ENCODE data around the gene LDB2. TPM values are rescaled to one million over a fixed set of nuclear protein-coding genes. Genes with fewer than 3 reads are reported as not detected.

LDB2 gene
- total RNA-seq, 1 donor from 2014 or later: 3.1 TPM

DNA sequence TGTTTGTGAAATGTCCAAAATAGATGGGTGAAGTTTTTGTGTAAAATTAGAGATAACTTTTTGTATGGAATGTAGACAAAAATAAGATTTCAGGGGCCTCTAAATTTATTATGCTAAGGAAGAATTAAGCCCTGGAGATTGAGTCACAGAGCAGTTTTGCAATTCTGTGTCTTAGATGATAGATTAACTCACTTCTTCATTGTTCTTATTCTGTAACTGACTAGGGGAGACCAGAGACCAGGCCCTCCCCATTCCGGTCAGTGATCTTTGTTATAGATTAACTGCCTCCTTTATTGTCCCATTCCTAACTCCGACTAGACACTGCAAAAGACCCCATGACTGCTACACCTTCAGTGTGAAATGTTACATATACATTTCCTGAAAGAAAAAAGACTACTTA is 433.8 kb downstream of the LDB2 start:
- TF ChIP-seq, protein P1, sequence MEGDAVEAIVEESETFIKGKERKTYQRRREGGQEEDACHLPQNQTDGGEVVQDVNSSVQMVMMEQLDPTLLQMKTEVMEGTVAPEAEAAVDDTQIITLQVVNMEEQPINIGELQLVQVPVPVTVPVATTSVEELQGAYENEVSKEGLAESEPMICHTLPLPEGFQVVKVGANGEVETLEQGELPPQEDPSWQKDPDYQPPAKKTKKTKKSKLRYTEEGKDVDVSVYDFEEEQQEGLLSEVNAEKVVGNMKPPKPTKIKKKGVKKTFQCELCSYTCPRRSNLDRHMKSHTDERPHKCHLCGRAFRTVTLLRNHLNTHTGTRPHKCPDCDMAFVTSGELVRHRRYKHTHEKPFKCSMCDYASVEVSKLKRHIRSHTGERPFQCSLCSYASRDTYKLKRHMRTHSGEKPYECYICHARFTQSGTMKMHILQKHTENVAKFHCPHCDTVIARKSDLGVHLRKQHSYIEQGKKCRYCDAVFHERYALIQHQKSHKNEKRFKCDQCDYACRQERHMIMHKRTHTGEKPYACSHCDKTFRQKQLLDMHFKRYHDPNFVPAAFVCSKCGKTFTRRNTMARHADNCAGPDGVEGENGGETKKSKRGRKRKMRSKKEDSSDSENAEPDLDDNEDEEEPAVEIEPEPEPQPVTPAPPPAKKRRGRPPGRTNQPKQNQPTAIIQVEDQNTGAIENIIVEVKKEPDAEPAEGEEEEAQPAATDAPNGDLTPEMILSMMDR (IDR thresholded peaks at IDR 0.05; ENCODE audit: partially characterized antibody, unreplicated experiment): no peak
- no peaks in the 10 kb centered on the region for H3K36me3 Mint-ChIP-seq (ENCODE audit: unreplicated experiment)
- no peak overlapping the region for H3K4me3 Mint-ChIP-seq (ENCODE audit: unreplicated experiment)
- H3K27ac Mint-ChIP-seq (ENCODE audit: unreplicated experiment): no peak overlapping the region
- H3K27me3 Mint-ChIP-seq (ENCODE audit: unreplicated experiment): peaks cover 3% of the 10 kb centered on the region
- H3K9me3 Mint-ChIP-seq (ENCODE audit: unreplicated experiment): peaks cover 1% of the 10 kb centered on the region
- DNase-seq: no peak
- H3K4me1 Mint-ChIP-seq (ENCODE audit: low read depth, unreplicated experiment): peaks cover 2% of the 10 kb centered on the region

DNA sequence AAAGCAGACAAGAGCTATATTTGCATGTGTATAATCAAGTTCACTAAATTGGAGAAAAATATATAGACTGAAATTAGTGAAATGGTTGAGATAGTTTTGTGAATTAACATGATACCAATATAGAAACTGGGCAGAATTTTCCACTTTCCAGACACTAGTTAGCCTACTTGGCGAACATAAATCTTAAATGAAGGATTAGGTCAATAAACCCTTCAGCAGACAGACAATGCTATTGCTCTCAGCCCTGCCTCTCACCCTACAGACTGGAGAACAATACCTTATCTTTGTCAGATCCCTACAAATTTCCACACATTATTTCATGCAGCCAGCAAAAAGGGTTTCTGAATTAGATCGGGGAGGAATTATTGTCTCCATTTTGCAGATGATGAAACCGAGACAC is 435.8 kb downstream of the LDB2 start:
- peaks cover 3% of the 10 kb centered on the region for H3K27me3 Mint-ChIP-seq (ENCODE audit: unreplicated experiment)
- H3K36me3 Mint-ChIP-seq (ENCODE audit: unreplicated experiment): no peaks in the 10 kb centered on the region
- peaks cover 2% of the 10 kb centered on the region for H3K4me1 Mint-ChIP-seq (ENCODE audit: low read depth, unreplicated experiment)
- no peak for DNase-seq
- H3K9me3 Mint-ChIP-seq (ENCODE audit: unreplicated experiment): peaks cover 1% of the 10 kb centered on the region
- TF ChIP-seq, protein P1 (IDR thresholded peaks at IDR 0.05; ENCODE audit: partially characterized antibody, unreplicated experiment): no peak
- no peak overlapping the region for H3K27ac Mint-ChIP-seq (ENCODE audit: unreplicated experiment)
- H3K4me3 Mint-ChIP-seq (ENCODE audit: unreplicated experiment): no peak overlapping the region

DNA sequence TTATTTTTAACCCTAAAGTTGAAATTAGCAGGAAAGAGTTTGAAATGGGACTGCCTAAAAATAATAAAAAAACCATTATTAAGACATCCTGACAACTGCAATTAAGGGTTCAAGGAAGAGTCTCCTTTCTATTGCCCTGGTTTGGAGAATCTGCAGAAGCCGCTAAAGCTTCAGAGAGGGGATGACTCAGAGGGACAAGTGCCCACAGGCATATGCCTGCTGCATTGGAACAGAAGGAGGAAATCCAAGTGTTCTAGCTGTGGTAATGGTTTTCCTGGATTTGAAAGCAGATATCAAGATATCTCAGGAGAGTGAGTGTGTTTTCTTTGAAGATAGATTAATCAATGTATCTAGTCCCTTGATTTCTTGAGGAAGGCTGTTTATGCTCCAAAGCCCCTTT is 437.1 kb downstream of the LDB2 start:
- no peak overlapping the region for H3K27ac Mint-ChIP-seq (ENCODE audit: unreplicated experiment)
- TF ChIP-seq, protein P1 (IDR thresholded peaks at IDR 0.05; ENCODE audit: partially characterized antibody, unreplicated experiment): no peak
- no peaks in the 10 kb centered on the region for H3K36me3 Mint-ChIP-seq (ENCODE audit: unreplicated experiment)
- peaks cover 3% of the 10 kb centered on the region for H3K27me3 Mint-ChIP-seq (ENCODE audit: unreplicated experiment)
- H3K4me1 Mint-ChIP-seq (ENCODE audit: low read depth, unreplicated experiment): peaks cover 2% of the 10 kb centered on the region
- H3K4me3 Mint-ChIP-seq (ENCODE audit: unreplicated experiment): no peak overlapping the region
- DNase-seq: no peak
- peaks cover 1% of the 10 kb centered on the region for H3K9me3 Mint-ChIP-seq (ENCODE audit: unreplicated experiment)

DNA sequence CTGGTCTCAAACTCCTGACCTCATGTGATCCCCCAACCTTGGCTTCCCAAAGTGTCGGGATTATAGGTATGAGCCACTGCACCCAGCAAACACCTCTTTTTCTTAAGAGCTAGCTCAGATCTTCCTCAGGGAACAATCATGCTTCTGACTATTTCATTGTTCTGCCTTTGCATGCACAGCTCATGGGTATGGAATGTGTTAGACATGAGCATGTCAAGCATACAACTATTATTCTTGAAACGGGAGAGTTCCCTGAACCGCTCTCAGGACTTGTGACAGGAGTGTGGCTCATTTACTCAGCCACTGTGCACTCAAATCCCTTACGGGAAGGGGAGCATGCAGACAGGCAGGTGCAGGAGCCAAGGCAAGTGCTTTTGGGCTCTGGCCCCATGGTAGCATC is 440.5 kb downstream of the LDB2 start:
- no peak overlapping the region for H3K4me3 Mint-ChIP-seq (ENCODE audit: unreplicated experiment)
- H3K36me3 Mint-ChIP-seq (ENCODE audit: unreplicated experiment): no peaks in the 10 kb centered on the region
- TF ChIP-seq, protein P1 (IDR thresholded peaks at IDR 0.05; ENCODE audit: partially characterized antibody, unreplicated experiment): no peak
- H3K9me3 Mint-ChIP-seq (ENCODE audit: unreplicated experiment): peaks cover 1% of the 10 kb centered on the region
- no peaks in the 10 kb centered on the region for H3K27me3 Mint-ChIP-seq (ENCODE audit: unreplicated experiment)
- DNase-seq: no peak
- no peak overlapping the region for H3K27ac Mint-ChIP-seq (ENCODE audit: unreplicated experiment)
- peaks cover 2% of the 10 kb centered on the region for H3K4me1 Mint-ChIP-seq (ENCODE audit: low read depth, unreplicated experiment)

All from glutamatergic neuron (in vitro differentiated cells).